Dendritic cell treated with granulocyte-macrophage colony-stimulating factor and Interleukin-4, amounts not matched to agents 40 ng/mL and 50 ng/mL, for 4 days (primary cell): Measurements from ENCODE around the gene ASCL5.

Experiments used
- H3K27ac Mint-ChIP-seq: one replicate; pipeline ENCODE4 v1.8.0; 2022; ENCODE audit warnings: mild to moderate bottlenecking, mixed read lengths
- H3K27me3 Mint-ChIP-seq: one replicate; pipeline ENCODE4 v1.8.0; 2022; ENCODE audit warnings: mild to moderate bottlenecking, mixed read lengths
- H3K36me3 Mint-ChIP-seq: one replicate; pipeline ENCODE4 v1.8.0; 2022; ENCODE audit warnings: low read depth, mixed read lengths
- H3K4me1 Mint-ChIP-seq: one replicate; pipeline ENCODE4 v1.8.0; 2022; ENCODE audit warnings: low read depth, mixed read lengths
- H3K4me3 Mint-ChIP-seq: one replicate; pipeline ENCODE4 v1.8.0; 2022; ENCODE audit warnings: mild to moderate bottlenecking, moderate library complexity, mixed read lengths
- H3K9me3 Mint-ChIP-seq: one replicate; pipeline ENCODE4 v1.8.0; 2022; ENCODE audit warnings: mixed read lengths
- intact Hi-C: fragments of 100-400 bp; cut with micrococcal nuclease; formaldehyde crosslinking; loops from one replicate; pipeline ENCODE4 v1.15.0; 2022

The ASCL5 gene

GRCh38 chr1:201114245-201115131, 12.5 kb downstream of the ASCL5 start:
- Mint-ChIP-seq H3K27me3 (peaks cover 60% of the 10 kb centered on the region), H3K4me3 (peak overlapping the region; percentile 82), H3K27ac (peak overlapping the region; percentile 31), H3K4me1 (peaks cover 5% of the 10 kb centered on the region), H3K36me3 (no peaks in the 10 kb centered on the region), H3K9me3 (no peaks in the 10 kb centered on the region)
- intact Hi-C loops: loop anchor here (1.0 kb wide), 2 partner anchors 28 to 142 kb away; no protein-coding TSS in a partner anchor

- intact Hi-C loops: loop anchor here (1.0 kb wide), 2 partner anchors 27 to 141 kb away; no protein-coding TSS in a partner anchor
- H3K4me3 Mint-ChIP-seq: peak overlapping the region; percentile 82
- peaks cover 5% of the 10 kb centered on the region for H3K4me1 Mint-ChIP-seq
- no peaks in the 10 kb centered on the region for H3K36me3 Mint-ChIP-seq
- no peaks in the 10 kb centered on the region for H3K9me3 Mint-ChIP-seq
- peaks cover 55% of the 10 kb centered on the region for H3K27me3 Mint-ChIP-seq
- no peak overlapping the region for H3K27ac Mint-ChIP-seq
These were observed 13.3 kb downstream of the ASCL5 start for GRCh38 chr1:201113451-201114244.

- H3K4me3 Mint-ChIP-seq: no peak overlapping the region
- H3K4me1 Mint-ChIP-seq: peaks cover 5% of the 10 kb centered on the region
- no peaks in the 10 kb centered on the region for H3K9me3 Mint-ChIP-seq
- no peak overlapping the region for H3K27ac Mint-ChIP-seq
- intact Hi-C loops: no loop called here
- no peaks in the 10 kb centered on the region for H3K36me3 Mint-ChIP-seq
- H3K27me3 Mint-ChIP-seq: peaks cover 50% of the 10 kb centered on the region
These were observed 14.1 kb downstream of the ASCL5 start for GRCh38 chr1:201112926-201113325.

DNA sequence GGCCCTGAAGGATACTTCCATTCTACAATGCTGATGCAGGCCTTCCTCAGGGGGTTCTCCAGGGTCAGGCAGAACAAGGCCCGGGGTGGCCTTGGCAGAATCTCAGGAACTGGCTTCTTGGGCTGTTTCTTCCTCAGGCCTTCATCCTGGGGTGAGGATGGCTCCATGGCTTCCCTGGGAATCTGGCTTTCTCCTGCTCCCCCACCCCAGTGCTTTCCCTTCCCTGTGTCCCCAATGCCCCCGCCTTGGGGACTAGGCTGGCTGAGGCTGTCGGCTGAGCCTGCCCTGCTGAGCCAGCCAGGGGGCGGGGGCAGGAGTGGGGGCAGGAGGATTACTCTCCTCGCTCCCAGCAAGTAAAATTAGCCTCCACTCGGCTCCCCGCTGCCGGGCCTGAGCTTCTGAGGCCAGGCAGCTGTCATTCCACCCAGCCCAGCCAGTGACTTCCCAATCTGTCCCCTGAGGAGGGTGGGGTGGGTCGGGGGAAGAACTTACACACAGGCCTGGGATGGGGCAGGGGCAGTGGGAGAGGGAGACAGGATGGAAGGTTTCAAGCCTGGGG, 14.7 kb downstream of the ASCL5 start, which contains the start of gene CACNA1S:
TSS of gene CACNA1S (minus strand) at position 254 of the 559 bp plus-strand sequence. CDS start at position 167, 87 bp downstream.
- H3K27ac Mint-ChIP-seq: no peak within 1 kb of the TSS

DNA sequence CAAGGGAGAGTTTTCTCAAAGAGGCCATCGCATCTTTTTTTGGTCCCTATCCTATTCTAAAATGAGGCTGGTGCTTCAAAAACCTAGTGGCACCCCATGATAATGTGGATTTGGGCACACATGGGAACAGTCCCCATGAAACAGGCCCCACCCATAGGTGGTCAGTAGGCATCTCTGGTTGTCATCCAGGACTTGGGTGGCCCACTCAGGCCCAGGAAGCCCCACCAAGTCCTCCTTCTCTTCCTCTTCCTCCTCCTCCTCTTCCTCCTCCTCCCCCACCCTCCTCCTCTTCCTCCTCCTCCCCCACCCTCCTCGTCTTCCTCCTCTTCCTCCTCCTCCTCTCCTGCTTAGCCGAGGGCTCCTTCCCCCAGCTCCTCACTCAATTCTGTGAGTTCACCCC, 15.3 kb downstream of the ASCL5 start:
- H3K27ac Mint-ChIP-seq: no peak overlapping the region
- no peak overlapping the region for H3K4me3 Mint-ChIP-seq
- intact Hi-C loops: no loop called here
- H3K36me3 Mint-ChIP-seq: no peaks in the 10 kb centered on the region
- H3K27me3 Mint-ChIP-seq: peaks cover 40% of the 10 kb centered on the region
- H3K9me3 Mint-ChIP-seq: no peaks in the 10 kb centered on the region
- H3K4me1 Mint-ChIP-seq: peaks cover 5% of the 10 kb centered on the region

More for the DNA sequence above, 14.7 kb downstream of the ASCL5 start, which contains the start of gene CACNA1S:
- peaks cover 45% of the 10 kb centered on the region for H3K27me3 Mint-ChIP-seq
- H3K36me3 Mint-ChIP-seq: no peaks in the 10 kb centered on the region
- intact Hi-C loops: no loop called here
- H3K9me3 Mint-ChIP-seq: no peaks in the 10 kb centered on the region
- no peak within 1 kb of the TSS for H3K4me3 Mint-ChIP-seq
- H3K4me1 Mint-ChIP-seq: peaks cover 5% of the 10 kb centered on the region

DNA sequence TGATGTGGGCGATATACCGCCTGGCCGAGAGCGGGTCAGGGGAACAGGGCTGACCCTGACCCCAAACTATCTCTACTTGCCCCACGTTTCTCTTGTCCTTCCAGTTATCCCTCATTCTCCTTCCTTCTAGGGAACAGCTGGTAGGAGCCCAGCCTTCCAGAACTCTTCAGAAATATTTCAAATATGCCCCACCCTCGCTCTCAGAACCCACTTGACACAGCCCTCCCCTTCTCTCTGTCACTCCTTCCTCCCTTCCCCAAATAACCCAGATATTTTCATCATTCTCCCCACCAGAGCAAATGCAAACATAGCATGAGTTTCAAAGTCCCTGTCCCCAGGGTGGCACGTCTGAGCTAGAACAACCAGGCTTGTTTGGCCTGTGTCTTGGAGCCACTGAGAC, 15.8 kb downstream of the ASCL5 start:
- Mint-ChIP-seq H3K27ac (no peak overlapping the region), H3K4me1 (peaks cover 5% of the 10 kb centered on the region), H3K27me3 (peaks cover 36% of the 10 kb centered on the region), H3K36me3 (no peaks in the 10 kb centered on the region), H3K9me3 (no peaks in the 10 kb centered on the region), H3K4me3 (no peak overlapping the region)
- intact Hi-C loops: no loop called here

- Mint-ChIP-seq H3K9me3 (no peaks in the 10 kb centered on the region), H3K4me3 (no peak overlapping the region), H3K27me3 (peaks cover 31% of the 10 kb centered on the region), H3K27ac (no peak overlapping the region), H3K36me3 (no peaks in the 10 kb centered on the region), H3K4me1 (peaks cover 5% of the 10 kb centered on the region)
- intact Hi-C loops: no loop called here
These were observed 16.4 kb downstream of the ASCL5 start for GRCh38 chr1:201110616-201111015.

DNA sequence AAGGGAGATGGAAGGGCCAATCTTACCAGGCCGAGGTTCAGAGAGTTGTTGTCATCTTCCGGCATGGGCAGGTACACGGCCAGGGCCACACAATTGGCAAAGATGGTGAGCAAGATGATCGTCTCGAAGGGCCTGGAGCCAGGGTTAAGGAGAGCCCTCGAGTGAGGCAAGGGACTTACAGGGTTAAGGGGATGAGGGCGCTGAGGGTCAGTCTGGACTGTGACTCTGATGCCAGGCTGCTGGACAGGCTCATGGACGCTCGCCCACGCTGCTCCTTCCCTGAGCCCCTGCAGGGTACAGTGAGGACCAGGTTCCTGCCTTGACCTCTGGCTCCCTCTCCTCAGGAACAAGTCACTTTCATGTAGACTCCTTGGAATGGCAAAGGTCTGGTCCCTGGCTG, 16.8 kb downstream of the ASCL5 start:
- no peak overlapping the region for H3K27ac Mint-ChIP-seq
- H3K4me1 Mint-ChIP-seq: peaks cover 5% of the 10 kb centered on the region
- H3K27me3 Mint-ChIP-seq: peaks cover 26% of the 10 kb centered on the region
- no peaks in the 10 kb centered on the region for H3K9me3 Mint-ChIP-seq
- intact Hi-C loops: no loop called here
- H3K36me3 Mint-ChIP-seq: no peaks in the 10 kb centered on the region
- no peak overlapping the region for H3K4me3 Mint-ChIP-seq

- H3K9me3 Mint-ChIP-seq: no peaks in the 10 kb centered on the region
- peaks cover 4% of the 10 kb centered on the region for H3K4me1 Mint-ChIP-seq
- no peaks in the 10 kb centered on the region for H3K36me3 Mint-ChIP-seq
- H3K27ac Mint-ChIP-seq: no peak overlapping the region
- H3K27me3 Mint-ChIP-seq: peaks cover 23% of the 10 kb centered on the region
- intact Hi-C loops: no loop called here
- H3K4me3 Mint-ChIP-seq: no peak overlapping the region
These were observed 17.3 kb downstream of the ASCL5 start for GRCh38 chr1:201109651-201110050.

DNA sequence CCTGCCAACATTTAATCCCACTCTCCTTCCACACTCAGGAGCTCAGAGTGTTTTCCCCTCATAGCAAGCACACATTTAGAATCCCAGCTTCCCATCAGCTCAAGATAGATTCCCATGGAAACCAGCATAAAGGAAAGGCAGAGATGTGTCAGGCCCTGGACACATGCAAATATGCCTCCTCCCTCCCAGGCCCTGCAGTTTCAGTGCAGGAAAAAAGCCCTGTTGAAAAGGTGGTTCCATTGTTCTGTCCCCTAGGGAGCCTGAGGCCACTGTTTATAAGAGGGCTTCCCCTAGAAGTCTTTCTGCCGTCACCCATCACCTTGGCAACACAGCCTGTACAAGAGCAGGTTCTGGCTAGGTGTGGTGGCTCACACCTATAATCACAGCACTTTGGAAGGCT, 18.4 kb downstream of the ASCL5 start:
- peaks cover 13% of the 10 kb centered on the region for H3K27me3 Mint-ChIP-seq
- intact Hi-C loops: no loop called here
- H3K36me3 Mint-ChIP-seq: no peaks in the 10 kb centered on the region
- no peak overlapping the region for H3K4me3 Mint-ChIP-seq
- H3K4me1 Mint-ChIP-seq: no peaks in the 10 kb centered on the region
- no peak overlapping the region for H3K27ac Mint-ChIP-seq
- H3K9me3 Mint-ChIP-seq: no peaks in the 10 kb centered on the region

- intact Hi-C loops: no loop called here
These were observed 21.3 kb downstream of the ASCL5 start for GRCh38 chr1:201105688-201106087.

GRCh38 chr1:201104141-201104540, 22.8 kb downstream of the ASCL5 start:
- Mint-ChIP-seq H3K4me1 (no peaks in the 10 kb centered on the region), H3K27ac (no peak overlapping the region), H3K4me3 (no peak overlapping the region), H3K27me3 (no peaks in the 10 kb centered on the region), H3K36me3 (no peaks in the 10 kb centered on the region), H3K9me3 (no peaks in the 10 kb centered on the region)
- intact Hi-C loops: no loop called here

More at GRCh38 chr1:201105688-201106087, 21.3 kb downstream of the ASCL5 start:
- Mint-ChIP-seq H3K4me3 (no peak overlapping the region), H3K27me3 (no peaks in the 10 kb centered on the region), H3K4me1 (no peaks in the 10 kb centered on the region), H3K9me3 (no peaks in the 10 kb centered on the region), H3K27ac (no peak overlapping the region), H3K36me3 (no peaks in the 10 kb centered on the region)

DNA sequence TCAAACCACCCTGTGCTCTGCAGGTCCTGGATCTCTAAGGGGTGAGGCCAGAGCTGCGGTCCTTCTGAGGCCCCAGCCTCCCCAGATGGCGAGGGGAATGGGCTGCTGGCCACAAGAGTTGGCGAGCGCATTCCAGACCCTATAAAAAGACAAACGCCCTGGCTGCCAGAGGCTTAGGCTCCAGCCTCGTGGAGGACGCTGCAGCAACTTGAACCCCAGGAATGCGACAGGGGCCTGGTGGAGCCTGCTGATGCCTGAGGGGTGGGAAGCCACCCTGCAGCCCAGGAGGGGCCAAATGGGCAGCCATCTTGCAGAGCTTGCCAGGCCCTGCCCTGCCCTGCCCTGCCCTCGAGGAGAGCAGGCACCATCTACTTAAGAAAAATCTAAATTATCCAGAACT, 23.3 kb downstream of the ASCL5 start:
- Mint-ChIP-seq H3K27ac (no peak overlapping the region), H3K4me3 (no peak overlapping the region), H3K4me1 (no peaks in the 10 kb centered on the region), H3K9me3 (no peaks in the 10 kb centered on the region), H3K36me3 (no peaks in the 10 kb centered on the region), H3K27me3 (no peaks in the 10 kb centered on the region)
- intact Hi-C loops: no loop called here
